HG02943 (cell line): ENCODE data around the gene PLEKHA6.

Experiments used
- ATAC-seq: cut with Tn5 transposase; IDR thresholded peaks from one replicate; pipeline ENCODE4 v1.9.1; 2021; ENCODE audit warnings: mild to moderate bottlenecking, low read depth, moderate library complexity; ENCODE audit not compliant: unreplicated experiment

PLEKHA6 gene

DNA sequence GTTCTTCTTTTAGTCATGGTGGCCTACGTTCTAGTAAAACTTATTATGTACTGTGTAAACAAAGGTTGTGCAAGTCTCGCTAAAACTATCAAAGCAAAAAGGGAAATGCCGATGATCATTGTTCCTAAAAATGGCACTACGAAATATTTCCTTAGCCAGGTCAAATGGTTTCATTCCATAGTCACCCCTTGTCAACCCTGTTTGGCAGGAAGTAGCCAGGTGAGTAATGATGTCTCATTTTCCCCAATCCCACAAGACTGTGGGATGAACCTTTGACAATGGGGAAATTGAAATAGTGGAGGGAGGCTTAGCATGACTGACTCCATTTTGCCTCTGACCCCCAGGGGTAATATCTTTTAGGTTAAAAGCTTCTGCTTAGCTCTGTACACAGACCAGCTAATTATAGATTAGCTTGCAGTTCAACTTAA lies 188.0 kb downstream of the PLEKHA6 start:
- ATAC-seq, result no peak

DNA sequence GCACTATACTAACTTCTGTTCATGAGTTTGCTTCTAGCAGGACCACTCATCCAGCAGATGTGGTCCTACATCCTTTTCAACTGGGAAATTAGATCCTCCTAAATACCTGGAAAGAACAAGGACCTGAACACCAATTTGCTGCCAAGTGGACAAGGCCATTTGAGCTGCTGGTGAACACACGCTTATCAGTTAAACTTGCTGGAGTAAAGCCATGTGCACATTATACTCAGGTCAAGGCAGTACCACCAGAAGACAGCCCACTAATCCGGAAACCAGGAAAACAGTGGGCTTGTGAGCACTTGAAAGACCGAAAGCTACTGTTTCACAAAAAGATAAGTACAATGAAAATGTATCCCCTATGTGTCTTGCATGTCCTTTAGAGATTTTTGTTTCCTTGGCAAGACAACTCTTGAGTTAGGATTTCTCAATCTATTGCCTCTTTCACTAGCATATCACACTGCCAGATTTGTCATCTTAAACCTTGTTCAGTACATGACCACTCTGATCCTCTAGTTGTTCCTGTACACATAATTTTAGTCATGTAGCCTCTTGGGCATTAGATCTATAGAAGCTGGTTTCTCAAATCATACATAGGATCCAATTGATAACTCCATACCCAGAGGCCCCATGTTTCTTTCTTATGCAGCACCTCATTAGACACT lies 189.1 kb downstream of the PLEKHA6 start:
- ATAC-seq, result no peak

DNA sequence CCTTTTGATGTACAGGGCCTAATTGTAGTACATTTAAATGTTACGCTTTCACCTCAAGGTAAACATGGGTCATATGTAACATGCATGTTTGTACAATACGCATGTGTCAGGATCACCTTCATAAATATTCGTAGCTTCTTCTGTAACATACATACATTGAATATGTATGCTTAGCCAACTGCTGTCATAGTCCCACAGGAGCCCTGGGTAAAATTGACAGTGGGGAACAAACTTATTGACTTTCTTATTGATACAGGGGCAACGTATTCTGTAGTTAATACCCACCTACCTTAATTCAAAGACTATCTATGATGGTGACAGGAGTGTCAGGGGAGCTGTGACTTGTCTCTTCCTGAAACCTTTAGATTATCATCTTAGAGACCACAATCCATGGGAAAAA lies 189.9 kb downstream of the PLEKHA6 start:
- ATAC-seq, result no peak
